Loucy (cell line): ENCODE data around the gene NAXD.

Experiments
- H2AFZ ChIP-seq: fragments of 200-600 bp; sonication (generic); 2 replicates; pipeline ENCODE4 v1.6.0; 2016; ENCODE audit warnings: antibody characterized with exemption, mild to moderate bottlenecking, low read length, moderate library complexity
- H3F3A ChIP-seq: fragments of 200-600 bp; 2 replicates; pipeline ENCODE4 v1.6.0; 2016; ENCODE audit warnings: antibody characterized with exemption, low read depth, mild to moderate bottlenecking
- H3K27me3 ChIP-seq: fragments of 200-600 bp; sonication (generic); 2 replicates; pipeline ENCODE4 v1.6.1; 2014; ENCODE audit warnings: low read length, mild to moderate bottlenecking; ENCODE audit not compliant: insufficient read depth, poor library complexity, severe bottlenecking
- H3K36me3 ChIP-seq: fragments of 200-600 bp; sonication (generic); 2 replicates; pipeline ENCODE4 v1.6.1; 2016; ENCODE audit warnings: low read length; ENCODE audit not compliant: insufficient read depth
- H3K4me1 ChIP-seq: fragments of 200-600 bp; sonication (generic); 2 replicates; pipeline ENCODE4 v1.5.1; 2014; ENCODE audit warnings: low read length, mild to moderate bottlenecking; ENCODE audit not compliant: insufficient read depth, poor library complexity, severe bottlenecking
- H3K4me2 ChIP-seq: fragments of 200-600 bp; sonication (generic); 2 replicates; pipeline ENCODE4 v1.6.0; 2014; ENCODE audit warnings: antibody characterized with exemption, low read length, low read depth, mild to moderate bottlenecking; ENCODE audit not compliant: poor library complexity, severe bottlenecking
- H3K4me3 ChIP-seq: fragments of 200-600 bp; sonication (generic); 2 replicates; pipeline ENCODE4 v1.5.1; 2014; ENCODE audit warnings: low read length, mild to moderate bottlenecking, mixed read lengths; ENCODE audit not compliant: poor library complexity, severe bottlenecking
- H3K79me2 ChIP-seq: fragments of 200-600 bp; sonication (generic); 2 replicates; pipeline ENCODE4 v1.6.1; 2014; ENCODE audit warnings: low read length; ENCODE audit not compliant: insufficient read depth
- H3K9ac ChIP-seq: fragments of 200-600 bp; sonication (generic); 2 replicates; pipeline ENCODE4 v1.6.0; 2014; ENCODE audit warnings: mild to moderate bottlenecking, low read depth, low read length, moderate library complexity; ENCODE audit not compliant: poor library complexity, severe bottlenecking
- H3K9me2 ChIP-seq: fragments of 200-600 bp; sonication (generic); replicated peaks from 2 replicates; pipeline ENCODE4 v1.6.1; 2016; ENCODE audit warnings: low read depth, low read length, mixed read lengths
- H3K9me3 ChIP-seq: fragments of 200-600 bp; sonication (generic); 2 replicates; pipeline ENCODE4 v1.6.1; 2014; ENCODE audit warnings: mild to moderate bottlenecking, antibody characterized with exemption, low read length, low read depth; ENCODE audit not compliant: insufficient read depth
- H4K20me1 ChIP-seq: fragments of 200-600 bp; sonication (generic); 2 replicates; pipeline ENCODE4 v1.6.0; 2014; ENCODE audit warnings: antibody characterized with exemption, low read length, mild to moderate bottlenecking; ENCODE audit not compliant: insufficient read depth, poor library complexity, severe bottlenecking
- CTCF ChIP-seq: fragments of 200-600 bp; sonication (generic); conservative IDR thresholded peaks from 2 replicates; pipeline ENCODE4 v1.5.1; 2014; ENCODE audit warnings: mild to moderate bottlenecking, antibody characterized with exemption, low read length
- EZH2phosphoT487 ChIP-seq: fragments of 200-600 bp; IDR thresholded peaks from 2 replicates; pipeline ENCODE4 v1.6.1; 2018; ENCODE audit warnings: antibody characterized with exemption, mild to moderate bottlenecking, moderate library complexity, borderline replicate concordance

The NAXD gene

GRCh38 chr13:110638814-110639806, 23.8 kb downstream of the NAXD start:
- Histone ChIP-seq H3K4me3 (no peak overlapping the region), H3K9me2 (no peaks in the 10 kb centered on the region), H3F3A (no peaks in the 10 kb centered on the region), H3K79me2 (no peaks in the 10 kb centered on the region; the same call in 1 of the 2 replicates), H3K9me3 (no peaks in the 10 kb centered on the region), H3K36me3 (peaks cover 89% of the 10 kb centered on the region; the same call in 1 of the 2 replicates), H2AFZ (no peak overlapping the region), H4K20me1 (no peaks in the 10 kb centered on the region), H3K9ac (no peak overlapping the region), H3K4me1 (no peaks in the 10 kb centered on the region), H3K4me2 (no peak overlapping the region), H3K27me3 (no peaks in the 10 kb centered on the region)
- TF ChIP-seq CTCF (no peak), EZH2phosphoT487 (no peak)

GRCh38 chr13:110639935-110640334, 24.6 kb downstream of the NAXD start:
- no peaks in the 10 kb centered on the region for H3K4me1 ChIP-seq
- H4K20me1 ChIP-seq: no peaks in the 10 kb centered on the region
- H2AFZ ChIP-seq: no peak overlapping the region
- H3K79me2 ChIP-seq: no peaks in the 10 kb centered on the region
- H3K4me3 ChIP-seq: no peak overlapping the region
- no peaks in the 10 kb centered on the region for H3K9me2 ChIP-seq
- H3K9me3 ChIP-seq: no peaks in the 10 kb centered on the region
- no peaks in the 10 kb centered on the region for H3K27me3 ChIP-seq
- no peaks in the 10 kb centered on the region for H3F3A ChIP-seq
- peaks cover 88% of the 10 kb centered on the region; the same call in 1 of the 2 replicates for H3K36me3 ChIP-seq
- no peak overlapping the region for H3K9ac ChIP-seq
- TF ChIP-seq CTCF (no peak), EZH2phosphoT487 (no peak)
- no peak overlapping the region for H3K4me2 ChIP-seq

DNA sequence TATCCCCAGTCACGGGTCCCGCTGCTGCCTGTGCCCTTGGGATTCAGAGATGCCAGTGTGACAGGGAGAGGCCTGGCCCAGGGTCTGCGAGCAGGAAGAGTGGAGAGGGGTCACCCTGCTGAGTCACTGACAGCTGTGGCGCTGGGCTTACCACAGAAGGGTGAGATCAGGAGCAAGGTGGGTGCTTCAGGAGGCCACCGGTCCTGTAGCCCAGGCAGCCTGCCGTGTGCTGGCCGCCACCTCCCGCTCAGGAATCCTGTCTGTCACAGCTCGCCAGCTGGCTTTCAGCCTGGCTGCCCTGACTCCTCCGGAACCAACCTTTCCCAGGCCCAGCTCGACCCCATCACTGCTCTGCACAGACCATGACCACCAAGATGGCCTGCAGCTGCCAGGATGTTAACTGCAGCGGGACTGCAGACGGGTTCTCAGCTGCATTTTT, 25.3 kb downstream of the NAXD start:
- Histone ChIP-seq H3K36me3 (peaks cover 88% of the 10 kb centered on the region; the same call in 1 of the 2 replicates), H3K4me2 (no peak overlapping the region), H2AFZ (no peak overlapping the region), H3K4me1 (no peaks in the 10 kb centered on the region), H3K9ac (no peak overlapping the region), H3K79me2 (no peaks in the 10 kb centered on the region), H3K9me2 (no peaks in the 10 kb centered on the region), H3K27me3 (no peaks in the 10 kb centered on the region), H3K4me3 (no peak overlapping the region), H3F3A (no peaks in the 10 kb centered on the region), H4K20me1 (no peaks in the 10 kb centered on the region), H3K9me3 (no peaks in the 10 kb centered on the region)
- no peak for TF ChIP-seq EZH2phosphoT487
- TF ChIP-seq CTCF: no peak
